22Rv1 (cell line): ENCODE results near the gene DNMBP.

Experiments
- ZFX ChIP-seq: fragments of 450-650 bp; IDR thresholded peaks from 2 replicates; pipeline ENCODE4 v1.6.1; 2017; ENCODE audit warnings: antibody characterized with exemption, borderline replicate concordance
- TF ChIP-seq, protein P1 (sequence below): fragments of 450-650 bp; IDR thresholded peaks from 2 replicates; pipeline ENCODE4 v1.5.1; 2017; ENCODE audit warnings: mild to moderate bottlenecking

DNA sequence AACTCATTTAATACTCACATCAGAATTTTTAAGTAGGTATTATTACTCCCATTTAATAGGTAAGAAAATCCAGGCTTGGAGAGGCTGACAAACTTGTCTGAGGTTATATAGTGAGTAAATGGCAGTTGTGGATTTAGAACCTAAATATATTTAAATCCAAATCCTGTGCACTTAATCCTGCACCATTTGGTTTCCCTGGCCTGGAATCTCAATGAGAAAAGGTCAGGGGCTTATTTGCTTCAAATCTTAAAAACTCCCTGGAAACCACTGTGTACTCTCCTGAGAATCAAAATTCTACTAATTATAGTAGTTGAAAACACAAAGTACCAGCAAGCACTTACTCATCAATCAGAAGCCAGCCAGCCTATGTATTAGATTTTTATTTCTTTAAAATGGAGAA, 97.7 kb downstream of the DNMBP start:
- TF ChIP-seq, protein P1, sequence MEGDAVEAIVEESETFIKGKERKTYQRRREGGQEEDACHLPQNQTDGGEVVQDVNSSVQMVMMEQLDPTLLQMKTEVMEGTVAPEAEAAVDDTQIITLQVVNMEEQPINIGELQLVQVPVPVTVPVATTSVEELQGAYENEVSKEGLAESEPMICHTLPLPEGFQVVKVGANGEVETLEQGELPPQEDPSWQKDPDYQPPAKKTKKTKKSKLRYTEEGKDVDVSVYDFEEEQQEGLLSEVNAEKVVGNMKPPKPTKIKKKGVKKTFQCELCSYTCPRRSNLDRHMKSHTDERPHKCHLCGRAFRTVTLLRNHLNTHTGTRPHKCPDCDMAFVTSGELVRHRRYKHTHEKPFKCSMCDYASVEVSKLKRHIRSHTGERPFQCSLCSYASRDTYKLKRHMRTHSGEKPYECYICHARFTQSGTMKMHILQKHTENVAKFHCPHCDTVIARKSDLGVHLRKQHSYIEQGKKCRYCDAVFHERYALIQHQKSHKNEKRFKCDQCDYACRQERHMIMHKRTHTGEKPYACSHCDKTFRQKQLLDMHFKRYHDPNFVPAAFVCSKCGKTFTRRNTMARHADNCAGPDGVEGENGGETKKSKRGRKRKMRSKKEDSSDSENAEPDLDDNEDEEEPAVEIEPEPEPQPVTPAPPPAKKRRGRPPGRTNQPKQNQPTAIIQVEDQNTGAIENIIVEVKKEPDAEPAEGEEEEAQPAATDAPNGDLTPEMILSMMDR, result no peak
- no peak for TF ChIP-seq ZFX
